SK-N-SH treated with all-trans-retinoic acid at 6 μM for 48 hours (cell line): ENCODE data around the gene TCTA.
A peak's percentile ranks its signal among the peaks of the same experiment; 100 is the strongest.

ENCODE experiments used
- ATAC-seq: fragments of 200-7000 bp; cut with Tn5 transposase; 3 replicates; pipeline ENCODE4 v1.9.1; 2020; ENCODE audit warnings: mild to moderate bottlenecking, moderate library complexity
- ARNTL ChIP-seq: fragments of 450-650 bp; formaldehyde crosslinking; IDR thresholded peaks from 2 replicates; pipeline ENCODE4 v1.5.0; 2020; ENCODE audit warnings: low read depth, mild to moderate bottlenecking, moderate library complexity, borderline replicate concordance
- BACH2 ChIP-seq: fragments of 250-450 bp; sonication (Bioruptor Pico); IDR thresholded peaks from 2 replicates; pipeline ENCODE4 v1.9.0; 2021; ENCODE audit warnings: mild to moderate bottlenecking, borderline replicate concordance
- CREB5 ChIP-seq: fragments of 250-450 bp; sonication (Bioruptor Pico); IDR thresholded peaks from 2 replicates; pipeline ENCODE4 v1.5.1; 2020; ENCODE audit warnings: low read depth, mild to moderate bottlenecking, moderate library complexity
- CSDC2 ChIP-seq: fragments of 250-450 bp; sonication (Bioruptor Pico); IDR thresholded peaks from 2 replicates; pipeline ENCODE4 v1.5.0; 2020; ENCODE audit warnings: mild to moderate bottlenecking, moderate library complexity
- CSRNP3 ChIP-seq: fragments of 250-450 bp; sonication (Bioruptor Pico); IDR thresholded peaks from 2 replicates; pipeline ENCODE4 v1.5.1; 2021; ENCODE audit warnings: mild to moderate bottlenecking, moderate library complexity
- ESRRG ChIP-seq: fragments of 250-450 bp; sonication (Bioruptor Pico); IDR thresholded peaks from 2 replicates; pipeline ENCODE4 v1.6.1; 2021; ENCODE audit warnings: mild to moderate bottlenecking
- ISL1 ChIP-seq: fragments of 250-450 bp; sonication (Bioruptor Pico); IDR thresholded peaks from 2 replicates; pipeline ENCODE4 v2.1.2; 2022; ENCODE audit warnings: mild to moderate bottlenecking, moderate library complexity
- OSR1 ChIP-seq: fragments of 250-450 bp; sonication (Bioruptor Pico); IDR thresholded peaks from 2 replicates; pipeline ENCODE4 v1.8.0; 2022; ENCODE audit warnings: moderate library complexity, mild to moderate bottlenecking, inconsistent platforms
- PATZ1 ChIP-seq: fragments of 250-450 bp; sonication (Bioruptor Pico); IDR thresholded peaks from 2 replicates; pipeline ENCODE4 v1.8.0; 2020; ENCODE audit warnings: mild to moderate bottlenecking, moderate library complexity, borderline replicate concordance
- POU6F1 ChIP-seq: fragments of 250-450 bp; sonication (Bioruptor Pico); IDR thresholded peaks from 2 replicates; pipeline ENCODE4 v1.8.0; 2021; ENCODE audit warnings: low read depth, mild to moderate bottlenecking, moderate library complexity, borderline replicate concordance
- PPARA ChIP-seq: fragments of 250-450 bp; sonication (Bioruptor Pico); IDR thresholded peaks from 2 replicates; pipeline ENCODE4 v1.5.0; 2020; ENCODE audit warnings: mild to moderate bottlenecking, borderline replicate concordance
- RARB ChIP-seq: fragments of 250-450 bp; sonication (Bioruptor Pico); IDR thresholded peaks from 2 replicates; pipeline ENCODE4 v1.8.0; 2021; ENCODE audit warnings: mild to moderate bottlenecking, moderate library complexity
- SNAI2 ChIP-seq: fragments of 250-450 bp; sonication (Bioruptor Pico); IDR thresholded peaks from 2 replicates; pipeline ENCODE4 v1.5.0; 2020; ENCODE audit warnings: mild to moderate bottlenecking, moderate library complexity
- TCF4 ChIP-seq: fragments of 250-450 bp; sonication (Bioruptor Pico); IDR thresholded peaks from 2 replicates; pipeline ENCODE4 v1.8.0; 2021; ENCODE audit warnings: mild to moderate bottlenecking, moderate library complexity, borderline replicate concordance
- TOX ChIP-seq: fragments of 250-450 bp; sonication (Bioruptor Pico); IDR thresholded peaks from 2 replicates; pipeline ENCODE4 v1.8.0; 2021; ENCODE audit warnings: mild to moderate bottlenecking, moderate library complexity, borderline replicate concordance
- ZFP30 ChIP-seq: fragments of 450-650 bp; formaldehyde crosslinking; IDR thresholded peaks from 2 replicates; pipeline ENCODE4 v1.5.0; 2022; ENCODE audit warnings: mild to moderate bottlenecking, moderate library complexity
- ZNF565 ChIP-seq: fragments of 450-650 bp; formaldehyde crosslinking; conservative IDR thresholded peaks from 2 replicates; pipeline ENCODE4 v1.5.0; 2020; ENCODE audit warnings: low read depth, mild to moderate bottlenecking, moderate library complexity
- ZNF70 ChIP-seq: fragments of 450-650 bp; formaldehyde crosslinking; IDR thresholded peaks from 2 replicates; pipeline ENCODE4 v1.5.0; 2020; ENCODE audit warnings: mild to moderate bottlenecking, moderate library complexity

Gene TCTA

GRCh38 chr3:49410846-49411534, 1.2 kb upstream of the TCTA start:
- TF ChIP-seq CREB5 (CRISPR knock-in tag) (no peak), PATZ1 (CRISPR knock-in tag) (no peak), ARNTL (CRISPR knock-in tag) (no peak)
- no peak for ATAC-seq

- no peak for TF ChIP-seq BACH2 (CRISPR knock-in tag)
- no peak for TF ChIP-seq PATZ1 (CRISPR knock-in tag)
- TF ChIP-seq ZNF70 (CRISPR knock-in tag) = no peak
- TF ChIP-seq OSR1 (CRISPR knock-in tag) = no peak
- no peak for TF ChIP-seq ZNF565 (CRISPR knock-in tag)
- no peak for TF ChIP-seq TOX (CRISPR knock-in tag)
- TF ChIP-seq ISL1 (CRISPR knock-in tag) = no peak
- TF ChIP-seq CSRNP3 = no peak
- TF ChIP-seq PPARA (CRISPR knock-in tag) = no peak
- no peak for TF ChIP-seq ESRRG (CRISPR knock-in tag)
- no peak for TF ChIP-seq TCF4
- no peak for TF ChIP-seq SNAI2 (CRISPR knock-in tag)
- TF ChIP-seq RARB (CRISPR knock-in tag) = no peak
- no peak for TF ChIP-seq POU6F1
- TF ChIP-seq CSDC2 = no peak
- peak; percentile 6 for ATAC-seq
These were observed 672 bp upstream of the TCTA start for GRCh38 chr3:49411535-49411967.

- TF ChIP-seq CSDC2 = no peak
- TF ChIP-seq PATZ1 (CRISPR knock-in tag) = no peak
- TF ChIP-seq POU6F1 = no peak
- TF ChIP-seq TOX (CRISPR knock-in tag) = no peak
- TF ChIP-seq OSR1 (CRISPR knock-in tag) = no peak
- TF ChIP-seq ZFP30 (CRISPR knock-in tag) = no peak
- TF ChIP-seq SNAI2 (CRISPR knock-in tag) = no peak
- TF ChIP-seq TCF4 = no peak
- ATAC-seq = peak; percentile 12; the same call in 2 of the 3 replicates
These were observed 562 bp downstream of the TCTA start for GRCh38 chr3:49412632-49413337.
